Skeletal muscle tissue (tissue), 4 donors: ENCODE results near the gene GRIK5. TPM values are rescaled to one million over a fixed set of nuclear protein-coding genes. Genes with fewer than 3 reads are reported as not detected.

Source experiments
- H3K27ac ChIP-seq: one replicate; pipeline ENCODE4 v1.7.0; 2013; ENCODE audit warnings: mild to moderate bottlenecking, low read depth, low read length, inconsistent platforms
- H3K27me3 ChIP-seq, 3 donors: one replicate each; pipeline ENCODE4 v1.7.0; 2013; ENCODE audit warnings: low read length in 3 of 3; ENCODE audit not compliant: control insufficient read depth in 3 of 3, insufficient read depth in 3 of 3
- H3K36me3 ChIP-seq, 3 donors: one replicate each; pipeline ENCODE4 v1.7.0; 2013; ENCODE audit warnings: low read length in 3 of 3; ENCODE audit not compliant: control insufficient read depth in 3 of 3, insufficient read depth in 3 of 3
- H3K4me1 ChIP-seq, 3 donors: one replicate each; pipeline ENCODE4 v1.7.0; 2013; ENCODE audit warnings: low read length in 3 of 3, mild to moderate bottlenecking in 3 of 3; ENCODE audit not compliant: control insufficient read depth in 3 of 3, insufficient read depth in 3 of 3
- H3K4me3 ChIP-seq, 3 donors: one replicate each; pipeline ENCODE4 v1.7.0; 2013; ENCODE audit warnings: low read length in 3 of 3
- H3K9ac ChIP-seq, 3 donors: one replicate each; pipeline ENCODE4 v1.7.0; 2013; ENCODE audit warnings: low read length in 3 of 3, mild to moderate bottlenecking in 3 of 3, moderate library complexity in 2 of 3, low read depth in 1 of 3
- H3K9me3 ChIP-seq, 3 donors: one replicate each; pipeline ENCODE4 v1.7.0; 2013; ENCODE audit warnings: low read length in 3 of 3; ENCODE audit not compliant: control insufficient read depth in 3 of 3
- total RNA-seq: library from RNA; depleted of rRNA; stranded (reverse); fragments of >200 nt; gene quantifications from one replicate; pipeline ENCODE4 v1.2.3, GENCODE V29; 2014
- donor health status: Osteomylitis.

The GRIK5 gene
- total RNA-seq, 1 donor from 2014 or later = 1.0 TPM

GRCh38 chr19:42079276-42079669 is 9.3 kb upstream of the GRIK5 start:
- Histone ChIP-seq H3K9ac (no peak overlapping the region), H3K27ac (no peak overlapping the region), H3K4me1 (peaks cover 11 to 21% (median 18%) of the 10 kb centered on the region in 3 donors), H3K9me3 (no peaks in the 10 kb centered on the region), H3K4me3 (no peak overlapping the region), H3K27me3 (no peaks in the 10 kb centered on the region), H3K36me3 (peaks cover 33 to 38% (median 33%) of the 10 kb centered on the region in 3 donors)

DNA sequence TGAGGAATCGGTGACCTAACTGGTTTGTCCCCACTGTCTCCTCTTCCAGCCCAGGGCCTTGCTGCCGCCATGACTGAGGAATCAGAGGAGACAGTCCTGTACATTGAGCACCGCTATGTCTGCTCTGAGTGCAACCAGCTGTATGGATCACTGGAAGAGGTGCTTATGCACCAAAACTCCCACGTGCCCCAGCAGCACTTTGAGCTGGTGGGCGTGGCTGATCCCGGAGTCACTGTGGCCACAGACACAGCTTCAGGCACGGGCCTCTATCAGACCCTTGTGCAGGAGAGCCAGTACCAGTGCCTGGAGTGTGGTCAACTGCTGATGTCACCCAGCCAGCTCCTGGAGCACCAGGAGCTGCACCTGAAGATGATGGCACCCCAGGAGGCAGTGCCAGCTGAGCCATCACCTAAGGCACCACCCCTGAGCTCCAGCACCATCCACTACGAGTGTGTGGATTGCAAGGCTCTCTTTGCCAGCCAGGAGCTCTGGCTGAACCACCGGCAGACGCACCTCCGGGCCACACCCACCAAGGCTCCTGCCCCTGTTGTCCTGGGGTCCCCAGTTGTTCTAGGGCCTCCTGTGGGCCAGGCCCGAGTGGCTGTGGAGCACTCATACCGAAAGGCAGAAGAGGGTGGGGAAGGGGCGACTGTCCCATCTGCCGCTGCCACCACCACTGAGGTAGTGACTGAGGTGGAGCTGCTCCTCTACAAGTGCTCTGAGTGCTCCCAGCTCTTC is 8.7 kb upstream of the GRIK5 start:
- no peak overlapping the region for H3K4me3 ChIP-seq
- no peaks in the 10 kb centered on the region for H3K9me3 ChIP-seq
- peaks cover 11 to 21% (median 18%) of the 10 kb centered on the region in 3 donors for H3K4me1 ChIP-seq
- peaks cover 33 to 38% (median 33%) of the 10 kb centered on the region in 3 donors for H3K36me3 ChIP-seq
- no peak overlapping the region for H3K9ac ChIP-seq
- no peaks in the 10 kb centered on the region for H3K27me3 ChIP-seq
- no peak overlapping the region for H3K27ac ChIP-seq

DNA sequence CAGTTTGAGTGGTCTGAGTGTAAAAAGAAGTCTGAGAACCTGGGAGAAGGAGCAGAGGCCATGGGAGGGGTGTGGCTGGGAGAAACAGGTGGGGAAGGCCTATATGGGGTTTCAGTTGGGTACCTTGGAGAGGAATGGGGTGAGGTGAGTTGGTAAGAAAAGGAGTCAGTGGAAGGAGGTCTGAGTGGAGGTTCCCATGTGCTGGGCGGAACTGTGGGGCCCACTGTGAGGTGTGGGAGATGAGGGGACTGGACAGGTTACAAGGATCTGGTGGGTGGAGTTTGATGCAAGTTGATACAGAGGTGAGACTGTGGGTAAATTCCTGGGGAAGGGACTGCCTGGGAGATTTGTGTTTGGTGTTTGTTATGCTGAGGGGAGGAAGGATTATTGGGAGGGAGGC is 8.1 kb upstream of the GRIK5 start:
- H3K27ac ChIP-seq = no peak overlapping the region
- H3K36me3 ChIP-seq = peaks cover 33 to 38% (median 33%) of the 10 kb centered on the region in 3 donors
- peak overlapping the region in 1 of 3 donors; percentile 92 for H3K9ac ChIP-seq
- no peak overlapping the region for H3K4me3 ChIP-seq
- peaks cover 11 to 21% (median 18%) of the 10 kb centered on the region in 3 donors for H3K4me1 ChIP-seq
- H3K27me3 ChIP-seq = no peaks in the 10 kb centered on the region
- no peaks in the 10 kb centered on the region for H3K9me3 ChIP-seq

DNA sequence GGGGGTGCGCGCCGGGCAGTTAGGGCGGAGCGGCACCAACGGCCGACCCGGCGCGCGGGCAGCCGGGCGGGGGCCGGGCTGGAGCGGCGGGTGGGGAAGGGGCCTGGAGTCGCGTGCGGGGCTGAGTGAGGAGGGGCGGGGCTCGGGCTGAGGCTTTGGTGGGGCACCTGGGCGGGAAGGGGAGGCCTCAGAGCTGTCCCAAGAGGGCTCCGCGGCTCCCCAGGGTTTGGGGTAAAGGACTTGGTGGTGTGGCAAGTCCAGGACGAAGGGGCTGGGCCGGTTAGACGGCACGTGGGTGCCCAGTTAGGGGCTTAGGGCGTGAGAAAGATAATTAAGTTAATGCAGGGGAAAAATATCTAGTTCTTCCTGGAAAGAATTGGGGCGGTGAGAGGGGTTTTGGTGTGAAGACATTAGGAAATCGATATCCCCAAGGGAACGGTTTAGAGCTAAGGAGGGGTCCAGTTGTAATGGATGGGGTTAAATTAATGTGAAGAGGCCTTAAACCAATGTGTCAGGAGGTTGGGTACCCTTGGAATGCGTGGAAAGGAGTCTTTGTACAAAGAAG is 6.5 kb upstream of the GRIK5 start:
- Histone ChIP-seq H3K27ac (peak overlapping the region; percentile 82), H3K27me3 (no peaks in the 10 kb centered on the region), H3K9me3 (no peaks in the 10 kb centered on the region), H3K36me3 (peaks cover 30% of the 10 kb centered on the region in 3 donors), H3K4me3 (peak overlapping the region; percentile 74 to 86 (median 83)), H3K9ac (peak overlapping the region; percentile 91 to 97 (median 92)), H3K4me1 (peaks cover 11 to 21% (median 18%) of the 10 kb centered on the region in 3 donors)

DNA sequence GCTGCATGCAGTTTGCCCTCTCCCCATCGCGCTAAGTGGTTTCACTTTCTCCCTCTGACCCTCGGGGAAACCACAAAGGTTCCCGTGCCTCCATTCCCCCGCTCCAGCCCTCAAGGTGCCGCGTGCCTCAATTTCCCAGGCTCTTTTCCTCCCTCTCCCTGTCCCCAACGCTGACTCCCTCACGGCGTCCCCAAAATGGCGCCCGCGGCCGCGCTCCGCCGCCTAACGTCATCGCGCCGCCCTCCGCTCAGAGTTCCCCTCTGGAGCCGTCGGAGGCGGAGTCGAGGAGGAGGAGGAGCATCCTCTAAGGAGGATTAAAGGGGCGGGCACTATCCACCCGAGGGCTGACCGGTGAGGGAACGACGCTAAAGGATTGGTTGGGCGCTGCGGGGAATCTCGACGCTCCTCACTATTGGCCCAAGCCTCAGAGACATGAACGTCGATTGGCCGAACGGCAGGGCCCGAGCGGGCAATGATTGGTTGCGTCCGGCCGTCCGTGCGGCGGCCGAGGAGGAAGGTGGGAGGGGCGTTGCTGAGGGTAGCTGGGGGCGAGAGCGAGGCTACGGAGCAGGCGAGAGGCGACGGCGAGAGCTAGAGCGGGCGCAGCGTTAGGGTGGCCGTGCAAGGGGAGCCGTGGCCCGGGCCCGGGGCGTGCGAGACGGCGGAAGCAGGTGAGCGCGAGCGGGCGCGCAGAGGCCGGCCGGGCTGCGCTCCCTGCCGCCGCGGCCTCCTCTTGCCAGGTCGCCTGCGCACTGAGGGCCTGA is 5.8 kb upstream of the GRIK5 start, which contains the start of gene ZNF574:
Gene ZNF574 (plus strand): TSS at position 551 of the 764 bp plus-strand sequence. CDS start 2,441 bp downstream, outside the sequence.
- no peaks in the 10 kb centered on the region for H3K9me3 ChIP-seq
- peak within 1 kb of the TSS; percentile 99 for H3K27ac ChIP-seq
- peak within 1 kb of the TSS; percentile 91 to 94 (median 94) for H3K4me3 ChIP-seq
- no peaks in the 10 kb centered on the region for H3K27me3 ChIP-seq
- H3K4me1 ChIP-seq = peaks cover 11 to 21% (median 18%) of the 10 kb centered on the region in 3 donors
- peaks cover 24% of the 10 kb centered on the region in 3 donors for H3K36me3 ChIP-seq
- peak within 1 kb of the TSS; percentile 99 for H3K9ac ChIP-seq

DNA sequence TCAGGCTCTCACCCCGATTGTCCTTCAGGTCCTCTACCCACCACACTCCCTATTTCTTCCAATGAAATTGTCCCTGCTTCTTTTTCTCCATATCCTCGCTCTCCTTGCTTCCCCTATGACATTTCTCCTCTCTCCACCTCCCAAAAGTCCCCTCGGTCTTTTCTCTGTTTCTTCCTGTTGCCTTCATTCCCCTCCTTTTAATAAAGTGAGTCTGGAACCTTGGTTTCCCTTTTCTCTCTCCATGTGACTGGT is 5.3 kb upstream of the GRIK5 start:
- H3K27ac ChIP-seq = peak overlapping the region; percentile 99
- peak overlapping the region; percentile 99 for H3K9ac ChIP-seq
- peak overlapping the region; percentile 91 to 94 (median 94) for H3K4me3 ChIP-seq
- H3K4me1 ChIP-seq = peaks cover 11 to 21% (median 18%) of the 10 kb centered on the region in 3 donors
- H3K9me3 ChIP-seq = no peaks in the 10 kb centered on the region
- peaks cover 19% of the 10 kb centered on the region in 3 donors for H3K36me3 ChIP-seq
- peaks cover 0 to 4% (median 0%) of the 10 kb centered on the region in 3 donors for H3K27me3 ChIP-seq

GRCh38 chr19:42074513-42075363 is 4.7 kb upstream of the GRIK5 start:
- Histone ChIP-seq H3K27ac (peak overlapping the region; percentile 99), H3K4me3 (peak overlapping the region; percentile 91 to 94 (median 94)), H3K36me3 (peaks cover 13 to 14% (median 13%) of the 10 kb centered on the region in 3 donors), H3K4me1 (peaks cover 11 to 21% (median 18%) of the 10 kb centered on the region in 3 donors), H3K9me3 (no peaks in the 10 kb centered on the region), H3K9ac (peak overlapping the region; percentile 99), H3K27me3 (peaks cover 0 to 6% (median 0%) of the 10 kb centered on the region in 3 donors)

DNA sequence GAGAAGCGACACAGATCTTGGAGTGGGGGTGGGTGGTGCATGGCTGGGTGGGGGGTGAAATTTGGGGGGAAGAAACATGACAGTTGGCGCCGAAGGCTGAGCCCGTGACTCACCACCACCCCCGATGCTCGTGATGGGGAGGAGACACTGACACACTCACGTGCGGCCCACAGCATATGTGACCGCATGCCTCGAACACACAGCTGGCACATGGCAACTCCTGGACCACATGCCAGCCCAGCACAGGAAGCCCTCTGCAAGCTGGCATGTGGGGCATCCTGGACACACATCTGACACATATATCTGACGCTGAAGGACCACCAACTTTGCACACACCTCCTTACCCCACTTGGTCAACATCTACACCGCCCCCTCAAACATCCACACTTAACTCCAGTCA is 1.2 kb upstream of the GRIK5 start:
- no peaks in the 10 kb centered on the region for H3K9me3 ChIP-seq
- peaks cover 25 to 33% (median 25%) of the 10 kb centered on the region in 3 donors for H3K27me3 ChIP-seq

GRCh38 chr19:42068756-42069571 is 1.0 kb downstream of the GRIK5 start:
- Histone ChIP-seq H3K4me1 (no peaks in the 10 kb centered on the region), H3K36me3 (no peaks in the 10 kb centered on the region), H3K27me3 (peaks cover 32 to 36% (median 35%) of the 10 kb centered on the region in 3 donors), H3K9me3 (no peaks in the 10 kb centered on the region), H3K27ac (no peak overlapping the region), H3K4me3 (no peak overlapping the region), H3K9ac (no peak overlapping the region)

More for the DNA sequence above, 1.2 kb upstream of the GRIK5 start:
- Histone ChIP-seq H3K36me3 (no peaks in the 10 kb centered on the region), H3K4me3 (no peak overlapping the region), H3K27ac (no peak overlapping the region), H3K9ac (no peak overlapping the region), H3K4me1 (peaks cover 3 to 8% (median 4%) of the 10 kb centered on the region in 3 donors)
